ENCODE measurements around the gene MAFB. TPM values are rescaled to one million over a fixed set of nuclear protein-coding genes. Genes with fewer than 3 reads are reported as not detected.

The MAFB gene
- polyA plus RNA-seq, 1 donor (not counting 4 experiments of a cell fraction or from before 2014, with no cell fraction given): 1.7 TPM

- no peak for FAIRE-seq
Observed at GRCh38 chr20:40718214-40718977, 29.4 kb upstream of the MAFB start.

GRCh38 chr20:40717343-40717865 is 28.4 kb upstream of the MAFB start:
- H3K9me3 ChIP-seq (ENCODE audit: control insufficient read depth, low read depth, low read length): no peaks in the 10 kb centered on the region
- dilution Hi-C loops (cut with MboI; ENCODE audit: extremely low pct_ligation_motif_present, low sequenced_read_pairs): no loop called here

More at GRCh38 chr20:40718214-40718977, 29.4 kb upstream of the MAFB start:
- Histone ChIP-seq H3K4me1 (ENCODE audit: control insufficient read depth, extremely low read depth, insufficient read depth, low read length) (peaks cover 7% of the 10 kb centered on the region), H2AFZ (ENCODE audit: control insufficient read depth, low read length) (no peak overlapping the region), H3K9me3 (ENCODE audit: control insufficient read depth, low read depth, low read length) (no peaks in the 10 kb centered on the region), H4K20me1 (ENCODE audit: control insufficient read depth, extremely low read depth, insufficient read depth, low read length) (no peaks in the 10 kb centered on the region), H3K4me2 (ENCODE audit: control insufficient read depth, extremely low read depth, insufficient read depth, low read depth, low read length) (no peak overlapping the region), H3K4me3 (ENCODE audit: control insufficient read depth in 2 of 3, extremely low read depth in 1 of 3, insufficient read depth in 2 of 3, low read depth in 1 of 3, low read length in 3 of 3) (no peak overlapping the region), H3K36me3 (ENCODE audit: control insufficient read depth in 2 of 2, extremely low read depth in 1 of 2, insufficient read depth in 2 of 2, low read length in 2 of 2) (no peaks in the 10 kb centered on the region), H3K79me2 (ENCODE audit: control insufficient read depth, insufficient read depth, low read length) (no peaks in the 10 kb centered on the region), H3K9me1 (ENCODE audit: control insufficient read depth, extremely low read depth, insufficient read depth, low read length) (no peaks in the 10 kb centered on the region), H3K9ac (ENCODE audit: control insufficient read depth, extremely low read depth, insufficient read depth, low read length) (no peak overlapping the region), H3K27me3 (ENCODE audit: control insufficient read depth, extremely low read depth, insufficient read depth, low read length) (no peaks in the 10 kb centered on the region), H3K27ac (ENCODE audit: control insufficient read depth, insufficient read depth, low read length) (no peak overlapping the region)
- dilution Hi-C loops (cut with MboI; ENCODE audit: extremely low pct_ligation_motif_present, low sequenced_read_pairs): no loop called here
- DNase-seq (ENCODE audit: low read depth, low spot score): no peak
- no peak for TF ChIP-seq CTCF (optimal IDR thresholded peaks at IDR 0.05 in 1 of 3, IDR thresholded peaks at IDR 0.05 in 1 of 3, conservative IDR thresholded peaks at IDR 0.05 in 1 of 3; ENCODE audit: extremely low read depth in 1 of 3, insufficient read depth in 2 of 3, low read length in 3 of 3)
- no peak for TF ChIP-seq EZH2 (IDR thresholded peaks at IDR 0.05; ENCODE audit: low read length)

More at GRCh38 chr20:40717343-40717865, 28.4 kb upstream of the MAFB start:
- Histone ChIP-seq H4K20me1 (ENCODE audit: control insufficient read depth, extremely low read depth, insufficient read depth, low read length) (no peaks in the 10 kb centered on the region), H3K9me1 (ENCODE audit: control insufficient read depth, extremely low read depth, insufficient read depth, low read length) (no peaks in the 10 kb centered on the region), H3K4me3 (ENCODE audit: control insufficient read depth in 2 of 3, extremely low read depth in 1 of 3, insufficient read depth in 2 of 3, low read depth in 1 of 3, low read length in 3 of 3) (no peak overlapping the region), H3K4me2 (ENCODE audit: control insufficient read depth, extremely low read depth, insufficient read depth, low read depth, low read length) (no peak overlapping the region), H3K27ac (ENCODE audit: control insufficient read depth, insufficient read depth, low read length) (no peak overlapping the region), H3K27me3 (ENCODE audit: control insufficient read depth, extremely low read depth, insufficient read depth, low read length) (no peaks in the 10 kb centered on the region), H3K4me1 (ENCODE audit: control insufficient read depth, extremely low read depth, insufficient read depth, low read length) (peaks cover 7% of the 10 kb centered on the region), H3K79me2 (ENCODE audit: control insufficient read depth, insufficient read depth, low read length) (no peaks in the 10 kb centered on the region), H3K36me3 (ENCODE audit: control insufficient read depth in 2 of 2, extremely low read depth in 1 of 2, insufficient read depth in 2 of 2, low read length in 2 of 2) (no peaks in the 10 kb centered on the region), H2AFZ (ENCODE audit: control insufficient read depth, low read length) (no peak overlapping the region), H3K9ac (ENCODE audit: control insufficient read depth, extremely low read depth, insufficient read depth, low read length) (no peak overlapping the region)
- no peak for DNase-seq (ENCODE audit: low read depth, low spot score)
- no peak for FAIRE-seq
- TF ChIP-seq CTCF (optimal IDR thresholded peaks at IDR 0.05 in 1 of 3, IDR thresholded peaks at IDR 0.05 in 1 of 3, conservative IDR thresholded peaks at IDR 0.05 in 1 of 3; ENCODE audit: extremely low read depth in 1 of 3, insufficient read depth in 2 of 3, low read length in 3 of 3): no peak
- TF ChIP-seq EZH2 (IDR thresholded peaks at IDR 0.05; ENCODE audit: low read length): no peak
